PC-9 (cell line): ENCODE data around the gene KIF6. TPM values are rescaled to one million over a fixed set of nuclear protein-coding genes. Genes with fewer than 3 reads are reported as not detected.

ENCODE experiments used
- BruUV-seq: library from RNA; stranded (reverse); fragments of 400-500 nt; replicated peaks from 2 replicates; lab custom pipeline; 2021; lab: Mats Ljungman, UMichigan
- CTCF ChIA-PET: fragments of 300-600 bp; sonication (Branson Sonifier 250); formaldehyde crosslinking; loops from one replicate; lab custom pipeline; 2022; ENCODE audit warnings: antibody characterized with exemption; lab: Charles Lee
- POLR2A ChIA-PET: fragments of 300-600 bp; sonication (Branson Sonifier 250); formaldehyde crosslinking; loops from one replicate; lab custom pipeline; 2022; ENCODE audit warnings: antibody characterized with exemption; ENCODE audit not compliant: unreplicated experiment; lab: Charles Lee
- DNase-seq, 2 experiments: peaks; one replicate each; pipeline versions ENCODE4 v3.0.0 to v3.0.0-alpha.2; 2015 to 2022; ENCODE audit warnings: mixed read lengths in 1 of 2
- H2AFZ ChIP-seq: fragments of 200-600 bp; sonication (generic); 2 replicates; pipeline ENCODE4 v1.8.1; 2017; ENCODE audit warnings: antibody characterized with exemption
- H3F3A ChIP-seq: fragments of 200-600 bp; sonication (generic); 2 replicates; pipeline ENCODE4 v1.8.1; 2017; ENCODE audit warnings: antibody characterized with exemption, mild to moderate bottlenecking, low read depth; ENCODE audit not compliant: insufficient read depth
- H3K27ac ChIP-seq: fragments of 200-600 bp; sonication (generic); 2 replicates; pipeline ENCODE4 v1.6.1; 2016; ENCODE audit warnings: mixed run types
- H3K27me3 ChIP-seq: fragments of 200-600 bp; sonication (generic); 2 replicates; pipeline ENCODE4 v1.6.1; 2016; ENCODE audit warnings: low read depth, mixed run types; ENCODE audit not compliant: insufficient read depth
- H3K36me3 ChIP-seq: fragments of 200-600 bp; sonication (generic); 2 replicates; pipeline ENCODE4 v1.6.1; 2016; ENCODE audit warnings: low read depth, mixed run types
- H3K4me1 ChIP-seq: fragments of 200-600 bp; sonication (generic); replicated peaks from 2 replicates; pipeline ENCODE4 v1.6.1; 2016; ENCODE audit warnings: mixed run types; ENCODE audit not compliant: insufficient read depth
- H3K4me2 ChIP-seq: fragments of 200-600 bp; sonication (generic); 2 replicates; pipeline ENCODE4 v1.6.1; 2017; ENCODE audit warnings: mixed run types
- H3K4me3 ChIP-seq: fragments of 200-600 bp; sonication (generic); 2 replicates; pipeline ENCODE4 v1.6.1; 2016; ENCODE audit warnings: mixed run types
- H3K79me2 ChIP-seq: fragments of 200-600 bp; sonication (generic); 2 replicates; pipeline ENCODE4 v1.6.1; 2017; ENCODE audit warnings: low read depth, mixed run types
- H3K9me2 ChIP-seq: fragments of 200-600 bp; sonication (generic); 2 replicates; pipeline ENCODE4 v1.8.1; 2017; ENCODE audit warnings: mild to moderate bottlenecking; ENCODE audit not compliant: insufficient read depth
- H3K9me3 ChIP-seq: fragments of 200-600 bp; sonication (generic); 2 replicates; pipeline ENCODE4 v1.8.1; 2016; ENCODE audit warnings: low read depth; ENCODE audit not compliant: insufficient read depth
- H4K20me1 ChIP-seq: fragments of 200-600 bp; sonication (generic); 2 replicates; pipeline ENCODE4 v1.8.1; 2017; ENCODE audit not compliant: insufficient read depth
- EZH2 ChIP-seq: fragments of 200-600 bp; sonication (generic); IDR thresholded peaks from 2 replicates; pipeline ENCODE4 v1.8.0; 2017; ENCODE audit warnings: antibody characterized with exemption, low read depth
- intact Hi-C: fragments of 100-400 bp; cut with micrococcal nuclease; formaldehyde crosslinking; loops from one replicate; pipeline ENCODE4 v1.10.0; 2022; ENCODE audit not compliant: unreplicated experiment
- total RNA-seq: library from RNA; stranded (reverse); gene quantifications from 2 replicates; pipeline ENCODE4 v1.2.3, GENCODE V29; 2021
- TF ChIP-seq, protein P1 (sequence below): fragments of 200-600 bp; sonication (generic); conservative IDR thresholded peaks from 2 replicates; pipeline ENCODE4 v1.6.1; 2017; ENCODE audit warnings: mixed run types, antibody characterized with exemption, mild to moderate bottlenecking, moderate library complexity

KIF6 gene
- total RNA-seq, 1 experiment from 2014 or later = not detected

DNA sequence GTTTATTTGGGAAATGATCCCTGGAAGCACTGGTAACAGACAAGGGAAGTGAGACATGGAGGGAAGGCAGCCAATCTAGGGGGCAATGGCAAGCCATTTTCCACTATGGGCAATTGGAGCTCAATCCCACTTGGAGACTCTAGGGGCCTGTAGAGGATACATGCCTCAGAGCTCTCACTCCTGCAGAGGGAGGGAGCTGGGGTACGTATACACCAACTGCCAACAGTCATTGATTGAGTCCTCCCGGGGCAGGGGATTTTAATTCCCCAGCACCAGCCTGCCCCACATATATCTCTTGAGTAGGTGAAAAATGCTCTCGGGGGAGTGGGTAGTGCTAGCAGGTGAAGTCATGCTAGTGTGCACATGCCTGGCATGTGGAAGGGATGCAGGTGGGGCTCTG is 323.8 kb downstream of the KIF6 start:
- Histone ChIP-seq H3K4me2 (no peak overlapping the region), H3K9me3 (no peaks in the 10 kb centered on the region), H3K27me3 (peaks cover 11% of the 10 kb centered on the region), H3K27ac (no peak overlapping the region), H4K20me1 (no peaks in the 10 kb centered on the region), H3K4me3 (no peak overlapping the region), H3F3A (no peaks in the 10 kb centered on the region), H3K4me1 (no peaks in the 10 kb centered on the region), H3K36me3 (no peaks in the 10 kb centered on the region), H2AFZ (no peak overlapping the region), H3K9me2 (no peaks in the 10 kb centered on the region), H3K79me2 (no peaks in the 10 kb centered on the region)
- no peak for DNase-seq
- CTCF ChIA-PET = no interaction called here
- POLR2A ChIA-PET = interaction anchor here (0.7 kb wide), 1 partner anchor 16 kb away, joined by 3 read pairs; no protein-coding TSS in a partner anchor
- no peak for TF ChIP-seq EZH2
- TF ChIP-seq, protein P1, sequence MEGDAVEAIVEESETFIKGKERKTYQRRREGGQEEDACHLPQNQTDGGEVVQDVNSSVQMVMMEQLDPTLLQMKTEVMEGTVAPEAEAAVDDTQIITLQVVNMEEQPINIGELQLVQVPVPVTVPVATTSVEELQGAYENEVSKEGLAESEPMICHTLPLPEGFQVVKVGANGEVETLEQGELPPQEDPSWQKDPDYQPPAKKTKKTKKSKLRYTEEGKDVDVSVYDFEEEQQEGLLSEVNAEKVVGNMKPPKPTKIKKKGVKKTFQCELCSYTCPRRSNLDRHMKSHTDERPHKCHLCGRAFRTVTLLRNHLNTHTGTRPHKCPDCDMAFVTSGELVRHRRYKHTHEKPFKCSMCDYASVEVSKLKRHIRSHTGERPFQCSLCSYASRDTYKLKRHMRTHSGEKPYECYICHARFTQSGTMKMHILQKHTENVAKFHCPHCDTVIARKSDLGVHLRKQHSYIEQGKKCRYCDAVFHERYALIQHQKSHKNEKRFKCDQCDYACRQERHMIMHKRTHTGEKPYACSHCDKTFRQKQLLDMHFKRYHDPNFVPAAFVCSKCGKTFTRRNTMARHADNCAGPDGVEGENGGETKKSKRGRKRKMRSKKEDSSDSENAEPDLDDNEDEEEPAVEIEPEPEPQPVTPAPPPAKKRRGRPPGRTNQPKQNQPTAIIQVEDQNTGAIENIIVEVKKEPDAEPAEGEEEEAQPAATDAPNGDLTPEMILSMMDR = no peak
- intact Hi-C loops = no loop called here
- no TSS peak for BruUV-seq

DNA sequence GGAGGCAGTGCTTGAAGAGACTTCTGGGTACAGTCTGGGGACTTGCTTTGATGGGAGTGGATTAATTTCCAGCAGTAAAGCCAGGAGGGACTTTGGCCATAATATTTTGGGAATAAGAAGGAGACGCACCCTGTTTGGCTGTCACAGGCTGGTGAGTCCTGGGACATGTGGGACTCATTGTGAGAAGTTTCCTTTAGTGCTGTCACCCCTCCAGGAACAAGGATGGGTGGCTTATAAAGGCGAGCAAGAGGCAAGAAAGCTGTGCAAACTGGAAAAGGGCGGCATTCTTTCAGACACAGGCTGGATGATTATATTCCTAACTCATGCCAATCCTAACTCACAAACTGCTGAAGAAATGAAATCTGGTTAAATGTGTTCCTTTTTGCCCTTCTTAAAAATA is 325.2 kb downstream of the KIF6 start:
- TF ChIP-seq, protein P1 = no peak
- no peak for TF ChIP-seq EZH2
- Histone ChIP-seq H3K9me3 (no peaks in the 10 kb centered on the region), H3K4me2 (no peak overlapping the region), H2AFZ (no peak overlapping the region), H3K27me3 (peaks cover 23% of the 10 kb centered on the region), H3F3A (no peaks in the 10 kb centered on the region), H3K4me3 (no peak overlapping the region), H3K9me2 (no peaks in the 10 kb centered on the region), H3K36me3 (no peaks in the 10 kb centered on the region), H3K79me2 (no peaks in the 10 kb centered on the region), H3K4me1 (no peaks in the 10 kb centered on the region), H3K27ac (no peak overlapping the region), H4K20me1 (no peaks in the 10 kb centered on the region)
- no peak for DNase-seq
- ChIA-PET CTCF (no interaction called here), POLR2A (no interaction called here)
- intact Hi-C loops = no loop called here
- no TSS peak for BruUV-seq

DNA sequence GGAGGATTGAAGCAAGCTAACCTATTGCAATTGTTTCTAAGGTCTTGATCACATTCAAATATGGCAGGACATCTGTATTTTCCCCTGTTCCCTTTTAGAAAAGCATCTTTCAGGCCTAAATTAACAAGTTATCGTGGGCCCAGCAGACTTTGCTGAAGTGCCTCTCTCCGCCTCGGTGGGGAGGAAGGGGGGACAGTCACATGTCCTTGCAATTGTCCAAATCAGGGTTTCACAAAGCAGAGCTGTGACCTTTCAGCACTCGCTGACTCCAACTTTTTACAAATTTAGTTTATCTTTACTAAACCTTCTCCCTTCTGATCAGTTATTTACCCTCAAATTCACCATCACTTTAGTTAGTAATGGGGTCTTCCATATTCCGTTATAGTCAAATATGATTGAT is 328.4 kb downstream of the KIF6 start:
- Histone ChIP-seq H3K9me2 (no peaks in the 10 kb centered on the region), H3K9me3 (no peaks in the 10 kb centered on the region), H3K27me3 (peaks cover 30% of the 10 kb centered on the region), H3K79me2 (no peaks in the 10 kb centered on the region), H3K36me3 (no peaks in the 10 kb centered on the region), H3K4me2 (no peak overlapping the region), H3K4me3 (no peak overlapping the region), H3K4me1 (no peaks in the 10 kb centered on the region), H3F3A (no peaks in the 10 kb centered on the region), H4K20me1 (no peaks in the 10 kb centered on the region), H2AFZ (no peak overlapping the region), H3K27ac (no peak overlapping the region)
- POLR2A ChIA-PET = no interaction called here
- no TSS peak for BruUV-seq
- TF ChIP-seq, protein P1 = no peak
- TF ChIP-seq EZH2 = no peak
- CTCF ChIA-PET = no interaction called here
- no peak for DNase-seq
- intact Hi-C loops = no loop called here
